OCI-LY7 (cell line): ENCODE data around the gene SP140L.

ENCODE experiments used
- EZH2phosphoT487 ChIP-seq: fragments of 200-600 bp; sonication (generic); IDR thresholded peaks from 2 replicates; pipeline ENCODE4 v1.6.1; 2018; ENCODE audit warnings: low read depth, borderline replicate concordance, mild to moderate bottlenecking, mixed run types, antibody characterized with exemption, low read length, moderate library complexity, mixed read lengths
- TF ChIP-seq, protein P1 (sequence below): fragments of 200-600 bp; sonication (generic); conservative IDR thresholded peaks from 2 replicates; pipeline ENCODE4 v1.5.1; 2014; ENCODE audit warnings: mild to moderate bottlenecking, antibody characterized with exemption, low read length, moderate library complexity, mixed read lengths

- TF ChIP-seq, protein P1, sequence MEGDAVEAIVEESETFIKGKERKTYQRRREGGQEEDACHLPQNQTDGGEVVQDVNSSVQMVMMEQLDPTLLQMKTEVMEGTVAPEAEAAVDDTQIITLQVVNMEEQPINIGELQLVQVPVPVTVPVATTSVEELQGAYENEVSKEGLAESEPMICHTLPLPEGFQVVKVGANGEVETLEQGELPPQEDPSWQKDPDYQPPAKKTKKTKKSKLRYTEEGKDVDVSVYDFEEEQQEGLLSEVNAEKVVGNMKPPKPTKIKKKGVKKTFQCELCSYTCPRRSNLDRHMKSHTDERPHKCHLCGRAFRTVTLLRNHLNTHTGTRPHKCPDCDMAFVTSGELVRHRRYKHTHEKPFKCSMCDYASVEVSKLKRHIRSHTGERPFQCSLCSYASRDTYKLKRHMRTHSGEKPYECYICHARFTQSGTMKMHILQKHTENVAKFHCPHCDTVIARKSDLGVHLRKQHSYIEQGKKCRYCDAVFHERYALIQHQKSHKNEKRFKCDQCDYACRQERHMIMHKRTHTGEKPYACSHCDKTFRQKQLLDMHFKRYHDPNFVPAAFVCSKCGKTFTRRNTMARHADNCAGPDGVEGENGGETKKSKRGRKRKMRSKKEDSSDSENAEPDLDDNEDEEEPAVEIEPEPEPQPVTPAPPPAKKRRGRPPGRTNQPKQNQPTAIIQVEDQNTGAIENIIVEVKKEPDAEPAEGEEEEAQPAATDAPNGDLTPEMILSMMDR = no peak
- TF ChIP-seq EZH2phosphoT487 = no peak
Measured at GRCh38 chr2:230416061-230416721, 89.2 kb downstream of the SP140L start, which contains the start of gene SP100.
